Measurements from ENCODE around the gene CZIB.
"Not testable (repeated sequence)": the region's sequence is repeated elsewhere in the genome, so short reads cannot be mapped to it uniquely, and the experiment has no call there.

Gene CZIB

GRCh38 chr1:53188099-53188498 is 32.3 kb downstream of the CZIB start:
- no peak for DNase-seq (ENCODE audit: low spot score)

GRCh38 chr1:53187401-53187800 is 33.0 kb downstream of the CZIB start:
- DNase-seq (ENCODE audit: low spot score) = no peak

GRCh38 chr1:53186533-53186932 is 33.9 kb downstream of the CZIB start:
- no peak for DNase-seq (ENCODE audit: low spot score)

- DNase-seq (ENCODE audit: low spot score) = not testable (repeated sequence)
Measured at GRCh38 chr1:53185955-53186297, 34.5 kb downstream of the CZIB start.

- DNase-seq (ENCODE audit: low spot score) = no peak
Measured at GRCh38 chr1:53183095-53183990, 37.1 kb downstream of the CZIB start.

GRCh38 chr1:53182716-53183094 is 37.7 kb downstream of the CZIB start:
- no peak for DNase-seq (ENCODE audit: low spot score)

- peak; percentile 70 for DNase-seq (ENCODE audit: low spot score)
Measured at GRCh38 chr1:53182111-53182593, 38.3 kb downstream of the CZIB start.

GRCh38 chr1:53180951-53181350 is 39.5 kb downstream of the CZIB start:
- DNase-seq (ENCODE audit: low spot score) = no peak

GRCh38 chr1:53180226-53180625 is 40.2 kb downstream of the CZIB start:
- no peak for DNase-seq (ENCODE audit: low spot score)

- peak; percentile 18 for DNase-seq (ENCODE audit: low spot score)
Measured at GRCh38 chr1:53176452-53177208, 43.8 kb downstream of the CZIB start.

GRCh38 chr1:53174971-53175913 is 45.2 kb downstream of the CZIB start:
- peak; percentile 23 for DNase-seq (ENCODE audit: low spot score)

GRCh38 chr1:53172426-53173128 is 47.9 kb downstream of the CZIB start:
- DNase-seq (ENCODE audit: low spot score) = peak; percentile 83

- DNase-seq (ENCODE audit: low spot score) = no peak
Measured at GRCh38 chr1:53166912-53167311, 53.5 kb downstream of the CZIB start.

GRCh38 chr1:53166366-53166765 is 54.1 kb downstream of the CZIB start:
- no peak for DNase-seq (ENCODE audit: low spot score)

GRCh38 chr1:53165408-53165961 is 54.9 kb downstream of the CZIB start:
- DNase-seq (ENCODE audit: low spot score) = no peak

Measured in AG08395 (cell line).